ENCODE measurements around the gene EDC3. TPM values are rescaled to one million over a fixed set of nuclear protein-coding genes. Genes with fewer than 3 reads are reported as not detected.

The EDC3 gene, protein sequence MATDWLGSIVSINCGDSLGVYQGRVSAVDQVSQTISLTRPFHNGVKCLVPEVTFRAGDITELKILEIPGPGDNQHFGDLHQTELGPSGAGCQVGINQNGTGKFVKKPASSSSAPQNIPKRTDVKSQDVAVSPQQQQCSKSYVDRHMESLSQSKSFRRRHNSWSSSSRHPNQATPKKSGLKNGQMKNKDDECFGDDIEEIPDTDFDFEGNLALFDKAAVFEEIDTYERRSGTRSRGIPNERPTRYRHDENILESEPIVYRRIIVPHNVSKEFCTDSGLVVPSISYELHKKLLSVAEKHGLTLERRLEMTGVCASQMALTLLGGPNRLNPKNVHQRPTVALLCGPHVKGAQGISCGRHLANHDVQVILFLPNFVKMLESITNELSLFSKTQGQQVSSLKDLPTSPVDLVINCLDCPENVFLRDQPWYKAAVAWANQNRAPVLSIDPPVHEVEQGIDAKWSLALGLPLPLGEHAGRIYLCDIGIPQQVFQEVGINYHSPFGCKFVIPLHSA
- 8.9 and 10.9 TPM in 2 replicates for total RNA-seq

GRCh38 chr15:74695597-74696397, at the start of gene EDC3:
TSS of gene EDC3 (minus strand) at chr15:74696024. CDS start at chr15:74675124, 20,900 bp downstream.

DNA sequence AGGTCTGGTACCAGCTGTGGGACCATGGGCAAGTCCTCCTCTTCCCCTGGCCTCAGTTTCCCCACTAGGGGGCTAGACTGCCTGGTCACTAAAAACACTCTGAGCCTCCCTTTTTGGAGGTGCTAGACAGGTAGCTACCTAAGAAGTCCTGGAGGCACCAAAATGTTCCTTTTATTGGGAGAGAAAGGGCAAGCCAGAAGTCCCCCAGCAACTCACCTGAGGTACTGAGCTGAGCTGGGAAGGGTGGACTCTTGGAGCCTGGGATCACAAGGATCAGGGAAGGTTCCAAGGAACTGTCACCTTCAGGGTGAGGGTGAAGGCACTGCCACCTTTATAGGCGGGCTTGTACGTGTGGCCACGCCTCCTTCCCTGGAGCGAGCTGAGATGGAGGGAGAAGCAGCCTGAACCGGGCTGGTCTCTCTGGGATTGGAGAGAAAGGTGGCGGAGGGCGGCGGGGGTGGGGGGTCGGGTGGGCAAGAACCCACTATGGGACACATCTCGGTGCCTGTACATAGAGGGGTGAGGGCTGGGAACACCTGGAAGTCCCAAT, 29.5 kb upstream of the EDC3 start, which contains the start of gene CYP1A1:
Gene CYP1A1 (minus strand): TSS at position 304 of the 550 bp plus-strand sequence. CDS start 2,431 bp downstream, outside the sequence.

GRCh38 chr15:74615508-74616365, 80.1 kb downstream of the EDC3 start, which contains the start of gene CLK3:
TSS of gene CLK3 (plus strand) at chr15:74615836. CDS start at chr15:74619197, 3,361 bp downstream.

Other genes starting within 250 kb of the EDC3 start
- 29.2 and 30.1 TPM in 2 replicates for gene UBL7, start 234.9 kb downstream of the EDC3 start, total RNA-seq
- gene ARID3B, start 154.8 kb downstream of the EDC3 start, total RNA-seq = 1.6 and 1.8 TPM in 2 replicates
- 33.6 and 42.0 TPM in 2 replicates for gene CLK3, start 80.2 kb downstream of the EDC3 start, total RNA-seq
- 0.53 and 1.7 TPM in 2 replicates for gene CYP1A1, start 29.5 kb upstream of the EDC3 start, total RNA-seq
- gene CYP1A2, start 52.8 kb upstream of the EDC3 start, total RNA-seq = not detected in 2 replicates
- gene CSK, start 86.1 kb upstream of the EDC3 start, total RNA-seq = 25.4 and 25.8 TPM in 2 replicates
- gene LMAN1L, start 116.8 kb upstream of the EDC3 start, total RNA-seq = 0.13 and 0.25 TPM in 2 replicates
- under 0.01 TPM in 1 of 2 replicates, not detected in the other for gene CPLX3, start 130.6 kb upstream of the EDC3 start, total RNA-seq
- gene ULK3, start 147.1 kb upstream of the EDC3 start, total RNA-seq = 13.1 and 15.3 TPM in 2 replicates
- gene SCAMP2, start 177.3 kb upstream of the EDC3 start, total RNA-seq = 15.2 and 17.0 TPM in 2 replicates
- 37.9 and 39.5 TPM in 2 replicates for gene MPI, start 194.0 kb upstream of the EDC3 start, total RNA-seq
- 38.2 and 38.7 TPM in 2 replicates for gene FAM219B, start 210.8 kb upstream of the EDC3 start, total RNA-seq
- gene COX5A, start 242.0 kb upstream of the EDC3 start, total RNA-seq = 39.0 and 51.0 TPM in 2 replicates

All from aortic smooth muscle cell (primary cell).